LNCaP clone FGC (cell line): Measurements from ENCODE around the gene RAX.

Source experiments
- DNase-seq: peaks from one replicate; pipeline ENCODE4 v3.0.0-alpha.2; 2011; ENCODE audit warnings: low read depth
- H3K4me3 ChIP-seq: 2 replicates; pipeline ENCODE4 v1.5.1; 2011; ENCODE audit warnings: mild to moderate bottlenecking, low read depth, low read length, control low read depth
- TF ChIP-seq, protein P1 (sequence below): IDR thresholded peaks from 2 replicates; pipeline ENCODE4 v1.5.1; 2012; ENCODE audit warnings: mild to moderate bottlenecking; ENCODE audit not compliant: control insufficient read depth, insufficient read depth; ENCODE audit errors: extremely low read depth

Gene RAX

GRCh38 chr18:59220164-59220783 lies 53.0 kb downstream of the RAX start:
- no peak overlapping the region for H3K4me3 ChIP-seq
- TF ChIP-seq, protein P1, sequence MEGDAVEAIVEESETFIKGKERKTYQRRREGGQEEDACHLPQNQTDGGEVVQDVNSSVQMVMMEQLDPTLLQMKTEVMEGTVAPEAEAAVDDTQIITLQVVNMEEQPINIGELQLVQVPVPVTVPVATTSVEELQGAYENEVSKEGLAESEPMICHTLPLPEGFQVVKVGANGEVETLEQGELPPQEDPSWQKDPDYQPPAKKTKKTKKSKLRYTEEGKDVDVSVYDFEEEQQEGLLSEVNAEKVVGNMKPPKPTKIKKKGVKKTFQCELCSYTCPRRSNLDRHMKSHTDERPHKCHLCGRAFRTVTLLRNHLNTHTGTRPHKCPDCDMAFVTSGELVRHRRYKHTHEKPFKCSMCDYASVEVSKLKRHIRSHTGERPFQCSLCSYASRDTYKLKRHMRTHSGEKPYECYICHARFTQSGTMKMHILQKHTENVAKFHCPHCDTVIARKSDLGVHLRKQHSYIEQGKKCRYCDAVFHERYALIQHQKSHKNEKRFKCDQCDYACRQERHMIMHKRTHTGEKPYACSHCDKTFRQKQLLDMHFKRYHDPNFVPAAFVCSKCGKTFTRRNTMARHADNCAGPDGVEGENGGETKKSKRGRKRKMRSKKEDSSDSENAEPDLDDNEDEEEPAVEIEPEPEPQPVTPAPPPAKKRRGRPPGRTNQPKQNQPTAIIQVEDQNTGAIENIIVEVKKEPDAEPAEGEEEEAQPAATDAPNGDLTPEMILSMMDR, result no peak
- DNase-seq, result no peak

- H3K4me3 ChIP-seq, result no peak within 1 kb of the TSS
- TF ChIP-seq, protein P1, result no peak
- DNase-seq, result no peak
Observed at GRCh38 chr18:59219672-59220163, 53.5 kb downstream of the RAX start, which contains the start of gene GRP. TSS of gene GRP (plus strand) at chr18:59220158. CDS start at chr18:59220266, 108 bp downstream.

GRCh38 chr18:59218018-59218417 lies 55.2 kb downstream of the RAX start:
- DNase-seq, result no peak
- TF ChIP-seq, protein P1, result no peak
- H3K4me3 ChIP-seq, result no peak overlapping the region
